A673 (cell line): Measurements from ENCODE around the gene ZC3HAV1.

ENCODE experiments used
- EZH2 ChIP-seq: fragments of 200-600 bp; sonication (generic); IDR thresholded peaks from 2 replicates; pipeline ENCODE4 v1.6.1; 2017; ENCODE audit warnings: borderline replicate concordance, low read depth, mild to moderate bottlenecking, mixed read lengths, antibody characterized with exemption, low read length; ENCODE audit not compliant: poor library complexity, severe bottlenecking
- TF ChIP-seq, protein P1 (sequence below): fragments of 300-800, 200-600 bp; sonication (generic); conservative IDR thresholded peaks from 2 replicates; pipeline ENCODE4 v1.5.1; 2017; ENCODE audit warnings: low read depth, mild to moderate bottlenecking, antibody characterized with exemption, low read length, moderate library complexity, mixed read lengths

DNA sequence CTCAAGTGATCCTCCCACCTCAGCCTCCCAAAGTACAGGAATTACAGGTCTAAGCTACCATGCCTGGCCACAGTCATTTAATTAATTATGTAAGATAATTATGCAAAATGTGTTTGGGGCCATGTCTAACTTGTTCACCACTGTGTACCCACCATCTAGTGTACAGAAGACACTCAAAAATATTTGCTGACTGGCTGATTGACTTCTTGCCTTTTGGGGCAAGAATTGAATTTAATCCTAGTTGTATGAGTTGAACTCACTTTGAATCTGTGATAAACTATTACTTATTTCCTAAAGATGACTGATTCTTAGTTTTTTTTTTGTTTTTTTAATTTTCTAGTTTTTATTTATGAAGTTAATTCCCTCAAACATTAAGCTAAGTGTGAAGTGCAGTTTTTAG, 57.9 kb downstream of the ZC3HAV1 start:
- TF ChIP-seq, protein P1, sequence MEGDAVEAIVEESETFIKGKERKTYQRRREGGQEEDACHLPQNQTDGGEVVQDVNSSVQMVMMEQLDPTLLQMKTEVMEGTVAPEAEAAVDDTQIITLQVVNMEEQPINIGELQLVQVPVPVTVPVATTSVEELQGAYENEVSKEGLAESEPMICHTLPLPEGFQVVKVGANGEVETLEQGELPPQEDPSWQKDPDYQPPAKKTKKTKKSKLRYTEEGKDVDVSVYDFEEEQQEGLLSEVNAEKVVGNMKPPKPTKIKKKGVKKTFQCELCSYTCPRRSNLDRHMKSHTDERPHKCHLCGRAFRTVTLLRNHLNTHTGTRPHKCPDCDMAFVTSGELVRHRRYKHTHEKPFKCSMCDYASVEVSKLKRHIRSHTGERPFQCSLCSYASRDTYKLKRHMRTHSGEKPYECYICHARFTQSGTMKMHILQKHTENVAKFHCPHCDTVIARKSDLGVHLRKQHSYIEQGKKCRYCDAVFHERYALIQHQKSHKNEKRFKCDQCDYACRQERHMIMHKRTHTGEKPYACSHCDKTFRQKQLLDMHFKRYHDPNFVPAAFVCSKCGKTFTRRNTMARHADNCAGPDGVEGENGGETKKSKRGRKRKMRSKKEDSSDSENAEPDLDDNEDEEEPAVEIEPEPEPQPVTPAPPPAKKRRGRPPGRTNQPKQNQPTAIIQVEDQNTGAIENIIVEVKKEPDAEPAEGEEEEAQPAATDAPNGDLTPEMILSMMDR, result no peak
- no peak for TF ChIP-seq EZH2
